DMS153 treated with DMSO at 0.1 percent for 48 hours (cell line): ENCODE measurements around the gene SLC25A28.
"Not testable (repeated sequence)": the region's sequence is repeated elsewhere in the genome, so short reads cannot be mapped to it uniquely, and the experiment has no call there.

Experiments used
- DNase-seq: peaks from one replicate; lab custom pipeline; 2025; ENCODE audit not compliant: unreplicated experiment; lab: John Stamatoyannopoulos, UW

The SLC25A28 gene

GRCh38 chr10:99628923-99629624, 8.8 kb upstream of the SLC25A28 start:
- DNase-seq: no peak

- not testable (repeated sequence) for DNase-seq
These were observed 4.9 kb upstream of the SLC25A28 start for GRCh38 chr10:99625124-99625523.

DNA sequence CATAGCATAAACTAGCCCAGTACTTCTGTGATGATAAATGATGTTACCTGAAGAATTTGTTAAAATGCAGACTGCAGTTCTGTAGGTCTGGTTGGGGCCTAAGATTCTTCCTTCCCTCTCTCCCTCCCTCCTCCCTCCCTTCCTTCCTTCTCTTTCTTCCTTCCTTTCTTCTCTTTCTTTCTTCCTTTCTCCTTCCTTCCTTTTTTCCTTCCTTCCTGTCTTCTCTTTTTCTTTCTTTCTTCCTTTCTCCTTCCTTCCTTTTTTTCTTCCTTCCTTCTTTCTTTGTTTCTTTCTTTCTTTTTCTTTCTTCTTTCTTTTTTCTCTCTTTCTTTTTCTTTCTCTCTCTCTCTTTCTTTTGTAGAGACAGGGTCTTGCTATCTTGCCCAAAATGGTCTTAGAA, 3.7 kb upstream of the SLC25A28 start:
- no peak for DNase-seq

DNA sequence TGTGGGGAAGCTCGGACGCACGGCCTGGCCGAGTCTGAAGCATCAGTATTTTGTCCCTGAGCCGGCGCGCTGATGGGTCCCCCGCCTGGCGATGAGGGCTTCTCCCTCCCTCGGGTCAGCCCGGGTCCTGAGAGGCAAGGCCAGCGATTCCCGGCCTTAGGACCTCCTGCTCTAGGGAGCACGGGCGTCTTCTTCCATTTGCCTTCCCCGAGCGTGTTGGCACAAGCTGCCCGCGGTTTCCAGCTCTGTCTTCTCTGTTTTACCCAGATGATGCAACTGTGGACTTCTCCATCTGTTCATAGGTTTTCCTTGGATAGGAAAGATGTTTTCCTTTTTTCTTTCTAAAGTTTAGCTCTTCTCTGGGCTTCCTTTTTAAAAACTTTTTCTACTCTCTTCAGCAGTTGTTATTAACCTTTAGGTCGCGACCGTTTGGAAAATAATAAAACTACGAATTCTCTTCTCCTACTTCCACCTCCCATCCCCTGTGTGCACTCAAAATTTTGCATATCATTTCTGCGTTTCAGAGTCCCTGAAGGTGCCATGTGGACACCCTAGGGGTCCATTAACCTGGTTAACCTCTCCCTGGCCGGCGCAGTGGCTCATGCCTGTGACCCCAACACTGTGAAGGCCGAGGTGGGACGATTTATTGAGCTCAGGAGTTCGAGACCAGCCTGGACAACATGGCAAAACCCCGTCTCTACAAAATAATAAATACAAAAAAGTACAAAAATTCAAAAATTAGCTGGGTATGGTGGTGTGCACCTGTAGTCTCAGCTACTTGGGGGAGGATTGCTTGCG, 1.4 kb upstream of the SLC25A28 start:
- DNase-seq: no peak

GRCh38 chr10:99620711-99621453, 643 bp upstream of the SLC25A28 start:
- DNase-seq: peak; percentile 71

DNA sequence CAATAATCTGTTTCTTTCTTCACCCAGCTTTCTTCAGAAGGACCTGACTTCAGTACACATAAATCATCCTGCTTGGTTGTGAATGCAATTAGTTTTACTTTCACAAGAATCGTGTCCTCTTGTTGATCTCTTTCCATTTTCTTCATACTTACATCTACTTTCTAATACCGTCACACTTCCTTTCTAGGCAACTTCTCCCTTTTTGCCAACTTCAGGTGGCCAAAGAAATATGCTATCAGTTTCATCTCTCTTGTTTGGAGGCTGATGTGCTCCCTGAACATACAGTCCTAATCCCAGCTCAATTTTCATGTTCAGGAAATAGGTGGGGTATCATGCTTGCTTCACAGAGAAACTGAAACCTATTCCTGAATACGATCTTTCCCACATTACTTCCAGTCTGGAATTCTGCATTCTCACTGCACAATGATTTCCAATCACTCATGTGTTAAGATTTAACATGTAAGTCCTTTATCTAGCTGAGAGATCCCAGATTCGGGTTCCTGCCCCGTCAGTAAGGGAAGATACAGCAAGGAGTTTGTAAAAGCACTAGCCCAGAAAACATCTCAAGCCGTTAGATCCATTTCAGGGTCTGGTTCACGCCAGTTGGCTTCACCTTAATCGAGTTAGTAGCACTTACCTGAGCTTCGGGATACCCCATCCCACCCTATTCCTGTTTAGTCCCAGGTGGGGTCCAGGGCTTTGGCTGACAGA, 994 bp downstream of the SLC25A28 start:
- DNase-seq: no peak

- DNase-seq: no peak
These were observed 2.5 kb downstream of the SLC25A28 start for GRCh38 chr10:99617696-99618095.

DNA sequence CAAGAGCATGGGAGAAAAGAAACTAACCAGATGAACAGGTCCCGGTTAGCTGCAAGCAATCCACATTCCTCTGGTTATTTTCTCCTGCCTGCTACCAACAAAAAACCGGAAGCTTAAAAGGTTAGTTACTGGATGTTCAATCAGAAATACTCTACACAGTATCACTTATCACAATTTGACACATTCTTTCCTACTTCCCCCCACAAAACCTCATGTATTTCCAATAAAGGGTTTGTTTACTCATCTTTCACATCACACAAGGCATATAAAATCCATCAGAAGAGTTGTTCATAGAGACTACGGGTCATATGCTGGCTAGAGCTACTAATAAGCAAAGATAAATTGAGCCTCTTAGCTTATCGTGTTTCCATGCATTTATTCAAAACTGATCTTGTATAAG, 4.8 kb downstream of the SLC25A28 start:
- DNase-seq: no peak

DNA sequence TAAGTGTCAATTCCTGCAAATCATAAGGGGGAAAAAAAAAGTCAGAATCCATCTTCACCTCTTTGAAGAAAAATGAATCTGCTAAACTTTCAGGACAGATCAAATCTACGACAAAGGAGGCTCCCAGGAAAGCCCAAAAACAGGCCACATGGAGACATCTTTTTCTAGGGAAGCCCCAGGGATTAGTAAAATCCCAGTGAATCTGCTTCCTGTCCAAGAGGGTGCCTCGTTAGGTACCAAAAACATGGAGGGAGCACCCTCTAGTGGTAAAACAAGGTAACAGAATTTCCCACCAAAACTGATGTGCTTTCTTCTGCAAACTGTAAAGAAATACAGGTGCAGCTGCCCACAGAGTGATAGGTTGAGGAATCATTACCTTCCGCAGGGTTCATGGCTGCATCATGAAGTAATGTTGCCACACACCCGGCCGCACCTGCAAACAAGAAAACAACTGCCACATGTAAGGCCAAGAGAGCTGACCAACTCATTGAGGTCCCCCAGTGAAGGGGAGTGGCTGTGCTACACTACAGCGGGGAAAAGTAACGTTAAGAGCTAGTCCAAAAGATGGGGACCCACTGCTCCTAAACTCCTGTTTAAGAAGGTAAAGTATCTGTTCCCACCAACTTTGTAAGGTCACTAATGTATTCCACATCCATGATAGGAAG, 7.9 kb downstream of the SLC25A28 start:
- DNase-seq: peak; percentile 75

DNA sequence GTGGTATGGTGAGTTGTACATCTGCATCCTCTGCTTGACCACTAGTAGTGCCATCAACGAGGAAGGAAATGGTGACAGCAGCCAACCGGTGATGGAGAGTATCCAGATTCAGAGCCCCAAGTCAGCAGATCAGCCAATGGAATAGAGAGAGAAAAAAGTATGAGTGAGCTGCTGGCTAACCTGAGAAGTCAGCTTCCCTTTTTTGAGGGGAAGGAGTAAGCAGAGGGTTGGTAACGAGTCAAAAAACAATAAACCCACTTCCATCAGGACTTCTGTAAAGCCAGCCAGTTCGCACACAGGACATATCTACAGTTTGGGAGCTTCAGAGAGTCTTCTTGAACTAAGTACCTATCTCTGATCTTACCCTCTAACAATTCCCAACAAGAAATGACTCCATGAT, 8.9 kb downstream of the SLC25A28 start:
- no peak for DNase-seq

DNA sequence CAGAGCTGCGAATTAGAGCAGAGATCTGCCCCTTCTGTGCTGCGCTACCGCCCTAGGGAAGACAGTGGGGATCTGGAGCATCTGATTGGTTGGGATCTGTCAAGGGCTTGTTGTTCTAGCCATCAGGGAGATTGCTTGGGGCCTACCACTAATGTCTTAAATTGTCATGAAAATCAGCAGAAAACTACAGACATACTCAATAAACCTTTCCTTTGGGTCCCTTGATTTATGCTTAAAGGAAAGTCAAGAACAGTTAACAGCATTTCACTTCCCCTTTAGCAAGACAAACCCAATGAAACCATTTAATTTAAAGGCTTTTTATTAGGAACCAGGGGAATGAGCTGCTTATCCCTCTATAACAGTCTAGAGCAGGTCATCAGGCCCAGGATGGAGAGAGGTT, 10.0 kb downstream of the SLC25A28 start:
- DNase-seq: no peak

DNA sequence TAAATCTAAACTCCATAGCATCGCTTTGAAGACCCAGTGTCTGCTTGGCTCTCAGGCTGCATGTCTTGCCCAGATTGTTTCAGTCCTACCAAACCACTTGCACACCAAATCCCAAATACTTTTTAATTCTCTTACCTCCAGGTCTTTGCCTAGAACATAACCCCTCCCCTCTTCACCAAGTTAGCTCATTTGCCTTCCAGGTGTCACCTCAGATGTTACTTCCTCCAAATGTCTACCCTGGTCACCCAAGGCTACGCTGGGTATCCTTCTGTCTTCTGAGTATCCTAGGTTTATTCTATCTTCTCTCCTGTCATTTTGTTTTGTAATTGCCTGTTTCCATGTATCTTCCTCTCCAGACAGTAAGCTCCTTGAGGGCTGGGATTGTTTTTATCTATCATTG, 11.1 kb downstream of the SLC25A28 start:
- DNase-seq: no peak

- DNase-seq: no peak
These were observed 14.9 kb downstream of the SLC25A28 start for GRCh38 chr10:99605351-99605750.

GRCh38 chr10:99604862-99605261, 15.4 kb downstream of the SLC25A28 start:
- no peak for DNase-seq

DNA sequence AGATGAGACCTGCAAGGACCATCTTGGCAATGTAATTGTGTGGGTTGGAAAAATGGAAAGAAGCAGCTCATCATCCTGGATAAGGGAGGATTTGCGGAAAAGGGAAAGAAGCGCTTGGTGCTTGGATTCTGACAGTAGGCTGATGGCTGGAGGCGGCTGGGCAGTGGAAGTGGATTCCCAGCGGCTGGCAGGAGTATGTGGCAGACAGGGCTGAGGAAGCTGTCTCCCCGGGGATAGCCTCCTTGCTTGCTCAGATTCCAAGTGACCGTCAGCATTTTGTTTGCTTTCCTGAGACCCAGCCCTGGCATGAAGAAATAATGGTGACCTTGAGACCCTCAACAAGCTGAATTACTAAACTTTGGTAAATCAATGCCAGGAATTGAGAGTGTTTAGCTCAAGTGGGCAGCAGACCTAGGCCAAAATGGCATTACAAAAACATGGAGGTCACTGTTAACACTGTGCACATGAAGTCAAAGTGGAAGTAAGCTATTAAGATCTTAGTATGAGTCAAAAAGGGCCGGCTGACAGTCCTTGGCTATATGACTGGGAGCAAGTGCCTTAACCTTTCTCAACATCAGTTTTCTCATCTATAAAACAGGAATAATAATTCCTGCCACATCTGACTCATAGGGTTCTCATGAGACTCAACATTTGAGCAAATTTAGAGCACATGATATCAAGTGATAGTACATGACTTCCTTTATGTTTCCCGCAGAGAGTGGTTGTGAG, 21.3 kb downstream of the SLC25A28 start:
- DNase-seq: no peak

DNA sequence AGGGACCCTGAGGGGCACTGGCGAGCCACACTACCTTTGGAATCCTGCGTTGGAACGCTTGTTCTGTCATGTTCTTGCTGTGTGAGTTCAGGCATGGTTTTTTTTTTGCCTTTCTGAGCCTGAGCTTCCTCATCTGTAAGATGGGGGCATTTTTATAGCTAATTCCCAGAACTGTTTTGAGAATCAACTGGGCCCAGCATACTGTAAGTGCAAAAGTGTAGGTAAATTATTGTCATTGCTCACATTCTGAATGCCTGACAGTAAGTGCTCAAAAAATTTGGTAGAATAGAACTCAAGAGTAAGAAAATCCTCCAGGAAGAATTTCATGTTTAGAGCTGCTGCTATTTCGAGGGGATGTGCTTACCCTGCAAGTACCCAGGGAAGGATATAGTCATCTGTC, 22.2 kb downstream of the SLC25A28 start:
- DNase-seq: no peak

- DNase-seq: not testable (repeated sequence)
These were observed 23.5 kb downstream of the SLC25A28 start for GRCh38 chr10:99596708-99597107.

DNA sequence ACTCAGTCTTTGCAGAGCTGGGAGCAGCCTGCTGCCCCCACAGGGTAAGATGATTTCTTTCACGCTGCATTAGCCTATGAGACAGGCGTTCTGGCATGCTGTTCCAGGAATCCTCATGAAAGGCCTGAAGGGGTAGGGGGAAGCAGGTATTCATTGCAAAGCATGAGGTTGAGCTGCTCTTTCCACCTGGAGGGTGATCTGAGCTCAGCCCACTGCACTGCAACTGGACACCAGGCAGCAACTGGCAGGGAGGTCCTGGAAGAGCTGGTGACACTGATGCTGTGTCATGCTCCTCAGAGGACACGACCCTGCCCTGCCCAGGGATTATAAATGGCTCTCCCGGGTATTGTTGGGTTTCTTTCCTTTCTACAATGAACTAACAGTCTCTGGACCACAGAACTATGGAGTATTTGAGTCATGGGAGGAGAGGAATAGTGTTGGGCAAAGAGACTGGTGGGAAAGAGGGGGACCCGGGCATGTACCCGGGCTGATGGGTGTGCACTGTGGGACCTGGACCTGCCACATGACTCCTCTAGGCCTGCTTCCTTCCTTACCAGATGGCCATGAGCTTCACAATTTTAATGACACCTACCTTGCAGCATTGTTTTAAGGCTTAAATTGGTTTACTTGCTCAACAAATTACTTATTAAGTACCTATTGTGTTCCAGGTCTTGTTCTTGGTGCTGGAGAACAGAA, 24.3 kb downstream of the SLC25A28 start:
- no peak for DNase-seq

GRCh38 chr10:99595236-99595635, 25.0 kb downstream of the SLC25A28 start:
- DNase-seq: no peak
